B cell (primary cell): ENCODE measurements around the gene HSBP1. TPM values are rescaled to one million over a fixed set of nuclear protein-coding genes. Genes with fewer than 3 reads are reported as not detected.

Source experiments
- ATAC-seq: fragments of 200-7000 bp; cut with Tn5 transposase; one replicate; pipeline ENCODE4 v1.10.0; 2021; ENCODE audit warnings: low read depth, mild to moderate bottlenecking, moderate number of reproducible peaks, moderate library complexity
- CTCF ChIA-PET: fragments of 350-600 bp; sonication (Branson Sonifier 250); formaldehyde crosslinking; loops from one replicate; lab custom pipeline; 2021; ENCODE audit warnings: antibody characterized with exemption, inconsistent platforms; lab: Charles Lee
- POLR2A ChIA-PET: fragments of 350-600 bp; sonication (Branson Sonifier 250); formaldehyde crosslinking; loops from one replicate; lab custom pipeline; 2021; ENCODE audit warnings: antibody characterized with exemption; lab: Charles Lee
- DNase-seq: peaks from one replicate; pipeline ENCODE4 v3.0.0; 2013
- H2AFZ ChIP-seq: 2 replicates; pipeline ENCODE4 v1.6.1; 2012; ENCODE audit warnings: mild to moderate bottlenecking, low read depth, low read length; ENCODE audit not compliant: insufficient read depth, poor library complexity, severe bottlenecking
- H3K27ac ChIP-seq, 2 donors: 1 replicate in 1 of 2; 2 replicates in 1 of 2; pipeline ENCODE4 v1.5.1; 2012 to 2013; ENCODE audit warnings: low read length in 2 of 2, mild to moderate bottlenecking in 2 of 2, moderate library complexity in 1 of 2
- H3K27me3 ChIP-seq, 4 experiments: fragments of 200-600 bp in 1 of 4; sonication (generic) in 1 of 4; replicated peaks in 1 of 4; 1 replicate in 2 of 4; 2 replicates in 2 of 4; pipeline versions ENCODE4 v1.6.1 to v1.7.0; 2013 to 2016; ENCODE audit warnings: low read length in 3 of 4, mild to moderate bottlenecking in 2 of 4, mixed read lengths in 1 of 4, moderate library complexity in 1 of 4; ENCODE audit not compliant: insufficient read depth in 4 of 4, control insufficient read depth in 3 of 4; ENCODE audit errors: control extremely low read depth in 1 of 4
- H3K36me3 ChIP-seq, 2 experiments: replicated peaks in 1 of 2; 1 replicate in 1 of 2; 2 replicates in 1 of 2; pipeline versions ENCODE4 v1.6.1 to v1.7.1; 2013; ENCODE audit warnings: low read length in 1 of 2; ENCODE audit not compliant: insufficient read depth in 2 of 2, control insufficient read depth in 1 of 2; ENCODE audit errors: control extremely low read depth in 1 of 2, extremely low read depth in 1 of 2
- H3K4me1 ChIP-seq, 2 donors: fragments of 200-600 bp in 1 of 2; sonication (generic) in 1 of 2; 1 replicate in 1 of 2; 2 replicates in 1 of 2; pipeline versions ENCODE4 v1.5.1 to v1.6.1; 2013 to 2017; ENCODE audit warnings: low read length in 2 of 2; ENCODE audit not compliant: control insufficient read depth in 2 of 2, insufficient read depth in 2 of 2
- H3K4me2 ChIP-seq: replicated peaks from 2 replicates; pipeline ENCODE3; 2012; ENCODE audit warnings: mild to moderate bottlenecking, low read depth, low read length; ENCODE audit not compliant: poor library complexity, severe bottlenecking
- H3K4me3 ChIP-seq, 5 experiments: fragments of 200-600 bp in 1 of 5; sonication (generic) in 1 of 5; 1 replicate in 3 of 5; 2 replicates in 2 of 5; pipeline versions ENCODE4 v1.5.1 to v1.7.0; 2011 to 2016; ENCODE audit warnings: low read length in 4 of 5, mild to moderate bottlenecking in 4 of 5, low read depth in 2 of 5, control low read depth in 1 of 5, moderate library complexity in 1 of 5; ENCODE audit not compliant: insufficient read depth in 1 of 5; ENCODE audit errors: control extremely low read depth in 1 of 5, extremely low read depth in 1 of 5
- H3K79me2 ChIP-seq: fragments of 200-600 bp; sonication (generic); one replicate; pipeline ENCODE4 v1.6.0; 2016; ENCODE audit warnings: low read length; ENCODE audit not compliant: control insufficient read depth, insufficient read depth
- H3K9ac ChIP-seq: fragments of 200-600 bp; sonication (generic); 2 replicates; pipeline ENCODE4 v1.6.1; 2017; ENCODE audit warnings: mild to moderate bottlenecking, low read length, moderate library complexity
- H3K9me3 ChIP-seq, 3 donors: one replicate each; pipeline versions ENCODE4 v1.6.1 to v1.7.1; 2013; ENCODE audit warnings: low read length in 2 of 3; ENCODE audit not compliant: control insufficient read depth in 2 of 3, insufficient read depth in 1 of 3; ENCODE audit errors: control extremely low read depth in 1 of 3
- H4K20me1 ChIP-seq: 2 replicates; pipeline ENCODE4 v1.6.0; 2012; ENCODE audit warnings: mild to moderate bottlenecking, low read length; ENCODE audit not compliant: insufficient read depth, control insufficient read depth, poor library complexity, severe bottlenecking
- H3K27ac Mint-ChIP-seq: one replicate; pipeline ENCODE4 v1.8.0; 2021; ENCODE audit warnings: mixed read lengths
- H3K27me3 Mint-ChIP-seq: one replicate; pipeline ENCODE4 v1.8.0; 2021; ENCODE audit warnings: mixed read lengths
- H3K4me1 Mint-ChIP-seq: one replicate; pipeline ENCODE4 v1.8.0; 2021; ENCODE audit warnings: mixed read lengths
- H3K4me3 Mint-ChIP-seq: one replicate; pipeline ENCODE4 v1.8.0; 2021; ENCODE audit warnings: mixed read lengths
- H3K9me3 Mint-ChIP-seq: one replicate; pipeline ENCODE4 v1.8.0; 2022; ENCODE audit warnings: mixed read lengths; ENCODE audit not compliant: insufficient read depth
- CTCF ChIP-seq: fragments of 200-600 bp; IDR thresholded peaks from one replicate; pipeline ENCODE4 v1.8.0; 2022; ENCODE audit warnings: antibody characterized with exemption, mild to moderate bottlenecking
- EZH2 ChIP-seq: IDR thresholded peaks from 2 replicates; pipeline ENCODE4 v1.6.1; 2012; ENCODE audit warnings: borderline replicate concordance, low read depth, mild to moderate bottlenecking, moderate library complexity, low read length; ENCODE audit not compliant: insufficient read depth, poor library complexity, severe bottlenecking
- WGBS: methylation state at CpG from one replicate; pipeline ENCODE4 v1.1.5; 2013; ENCODE audit warnings: missing lambda C conversion rate; ENCODE audit not compliant: insufficient coverage; 5-methylcytosine and 5-hydroxymethylcytosine counted together
- intact Hi-C: fragments of 100-400 bp; cut with micrococcal nuclease; formaldehyde crosslinking; loops from one replicate; pipeline ENCODE4 v1.10.0; 2022
- polyA plus RNA-seq: library from polyadenylated mRNA; depleted of rRNA; stranded (reverse); fragments of >200 nt; gene quantifications from 2 replicates; pipeline ENCODE4 v1.2.3, GENCODE V29; 2012
- total RNA-seq, 2 donors: library from RNA; stranded (reverse); fragments of 120-200 nt in 1 of 2; gene quantifications; 1 replicate in 1 of 2; 2 replicates in 1 of 2; pipeline versions ENCODE4 v1.2.3 to v1.2.4, GENCODE V29; 2013 to 2022

The HSBP1 gene
- total and polyA plus RNA-seq, 2 donors (not counting 1 experiment from before 2014, with no cell fraction given) = 4.8 to 39.6 TPM

GRCh38 chr16:83799336-83799735 is 8.4 kb upstream of the HSBP1 start:
- Histone ChIP-seq H4K20me1 (no peaks in the 10 kb centered on the region), H3K27ac (no peak overlapping the region), H3K4me3 (no peak overlapping the region), H2AFZ (no peak overlapping the region), H3K36me3 (peaks cover 0 to 3% of the 10 kb centered on the region in 2 experiments), H3K27me3 (no peaks in the 10 kb centered on the region), H3K4me2 (no peak overlapping the region), H3K4me1 (peaks cover 6 to 15% of the 10 kb centered on the region in 2 donors), H3K9ac (no peak overlapping the region), H3K9me3 (no peaks in the 10 kb centered on the region), H3K79me2 (peaks cover 22% of the 10 kb centered on the region)
- intact Hi-C loops = no loop called here
- Mint-ChIP-seq H3K27me3 (no peaks in the 10 kb centered on the region), H3K4me3 (no peak overlapping the region), H3K9me3 (no peaks in the 10 kb centered on the region), H3K27ac (no peak overlapping the region), H3K4me1 (peaks cover 17% of the 10 kb centered on the region)
- ATAC-seq = no peak
- POLR2A ChIA-PET = no interaction called here
- CTCF ChIA-PET = no interaction called here
- TF ChIP-seq CTCF (no peak), EZH2 (no peak)
- DNase-seq = no peak
- WGBS = no CpG with 5 or more reads among the region's 1 CpG

DNA sequence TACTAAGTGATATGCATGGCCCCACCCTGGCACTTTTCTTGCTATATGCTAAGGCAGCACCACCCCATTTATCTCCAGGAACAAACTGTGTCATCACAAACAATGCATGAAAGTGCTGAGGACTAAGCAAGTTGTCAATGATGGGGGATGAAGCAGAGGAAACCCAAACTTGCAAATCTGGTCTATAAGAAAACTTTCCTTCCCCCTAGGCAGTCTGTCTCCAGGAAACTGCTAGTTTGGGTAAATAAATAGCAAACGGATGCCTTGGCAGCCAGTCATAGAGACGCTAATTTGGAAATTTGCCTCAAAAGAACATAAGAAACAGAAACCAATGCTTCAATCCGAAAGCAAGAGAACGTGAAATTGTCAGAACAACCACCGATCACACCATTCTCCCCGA is 5.6 kb upstream of the HSBP1 start:
- ATAC-seq = no peak
- no peak overlapping the region for H2AFZ ChIP-seq
- H3K27ac ChIP-seq = peak overlapping the region; percentile 47 to 60
- DNase-seq = peak; percentile 42
- peaks cover 42% of the 10 kb centered on the region for H3K4me1 Mint-ChIP-seq
- TF ChIP-seq EZH2 = no peak
- no peak for TF ChIP-seq CTCF
- H3K9me3 ChIP-seq = peaks cover 0 to 6% (median 0%) of the 10 kb centered on the region in 3 donors
- no peaks in the 10 kb centered on the region for H3K36me3 ChIP-seq
- H3K9me3 Mint-ChIP-seq = peaks cover 2% of the 10 kb centered on the region
- peak overlapping the region in 1 of 5 experiments; percentile 12 for H3K4me3 ChIP-seq
- peak overlapping the region; percentile 63 for H3K27ac Mint-ChIP-seq
- no peaks in the 10 kb centered on the region for H3K27me3 ChIP-seq
- peaks cover 31 to 42% of the 10 kb centered on the region in 2 donors for H3K4me1 ChIP-seq
- intact Hi-C loops = loop anchor here (10.0 kb wide), 1 partner anchor 57 kb away; no protein-coding TSS in a partner anchor
- peak overlapping the region; percentile 40 for H3K4me2 ChIP-seq
- ChIA-PET POLR2A (no interaction called here), CTCF (no interaction called here)
- 40% methylated on average over 2 of the region's 6 CpGs for WGBS
- peak overlapping the region; percentile 71 for H3K4me3 Mint-ChIP-seq
- peak overlapping the region; percentile 43 for H3K9ac ChIP-seq
- no peaks in the 10 kb centered on the region for H4K20me1 ChIP-seq
- no peaks in the 10 kb centered on the region for H3K27me3 Mint-ChIP-seq
- H3K79me2 ChIP-seq = peaks cover 32% of the 10 kb centered on the region
